ENCODE data around the gene ZNF277.
A peak's percentile ranks its signal among the peaks of the same experiment; 100 is the strongest.

Gene ZNF277

GRCh38 chr7:112206238-112206990 is at the start of gene ZNF277, which contains the start of gene DOCK4:
Gene ZNF277 (plus strand): TSS chr7:112206695. CDS start chr7:112206717, 22 bp downstream.
Gene DOCK4 (minus strand): TSS chr7:112206399. CDS start chr7:112206138, 261 bp downstream.
- DNase-seq: peak; percentile 99

DNA sequence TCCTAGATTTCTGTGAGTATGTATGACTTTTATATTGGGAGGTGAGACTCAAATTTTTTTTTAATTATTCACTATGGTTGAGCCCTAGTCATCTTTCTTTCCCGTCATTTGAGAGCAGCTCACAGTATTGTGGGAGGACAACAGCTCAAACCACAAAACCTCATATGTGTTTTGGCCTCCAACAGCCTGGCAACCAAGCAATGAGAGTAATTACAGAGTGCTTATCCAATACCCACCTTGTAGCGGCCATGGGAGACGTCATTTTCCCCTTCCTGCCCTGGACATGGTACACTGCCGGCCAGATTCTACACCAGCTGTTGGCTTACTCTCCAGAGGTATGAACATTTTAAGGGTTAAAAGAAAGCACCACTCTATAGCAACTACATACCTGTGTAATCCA is 49.4 kb upstream of the ZNF277 start:
- no peak for DNase-seq

DNA sequence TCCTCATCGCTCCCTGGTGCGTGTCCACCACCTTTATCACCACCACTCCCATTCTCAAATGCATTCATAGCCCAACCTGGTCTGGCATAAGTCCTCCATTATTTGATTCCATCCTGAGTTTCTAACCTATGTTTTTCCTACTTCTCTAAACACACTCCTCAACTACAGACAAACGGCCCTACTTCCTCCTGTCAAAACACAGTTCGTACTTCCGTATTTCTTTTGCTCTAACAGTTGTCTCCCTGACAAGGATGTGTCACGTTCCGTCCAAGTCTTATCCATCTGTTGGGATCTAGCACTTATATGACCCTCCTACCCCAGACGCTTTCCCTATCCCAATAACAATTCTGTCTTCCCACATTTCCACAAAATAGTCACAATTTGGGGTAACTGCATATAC is 47.1 kb upstream of the ZNF277 start:
- DNase-seq: no peak

DNA sequence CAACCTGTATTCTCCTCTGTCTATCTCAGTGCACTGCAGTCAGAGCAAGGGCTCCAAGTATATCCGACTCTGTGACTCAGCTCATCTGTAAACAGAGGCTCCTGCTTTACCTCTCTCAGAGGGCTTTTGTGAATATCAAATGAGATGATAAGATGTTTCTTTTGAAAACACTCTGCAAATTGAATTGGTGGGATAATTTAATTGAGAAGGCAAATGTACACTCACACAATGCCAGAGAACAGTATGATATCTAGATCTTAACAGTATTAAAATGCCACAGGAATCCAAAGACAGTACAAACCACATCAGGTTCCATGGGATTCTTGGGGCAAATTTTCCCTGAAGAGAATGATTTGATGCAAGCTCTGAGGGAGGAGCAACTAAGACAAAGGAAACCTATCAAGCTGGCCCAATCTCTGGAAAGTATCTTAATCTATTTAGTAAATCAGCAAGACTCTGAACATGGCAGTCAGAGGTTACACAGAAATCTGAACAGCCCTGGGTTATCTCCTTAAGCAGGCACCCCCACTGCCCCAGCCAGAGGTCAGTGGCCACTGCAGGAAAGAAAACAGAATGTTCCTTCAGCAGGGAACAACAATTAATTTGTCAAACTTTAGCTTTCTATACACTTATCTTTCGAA is 46.2 kb upstream of the ZNF277 start:
- DNase-seq: no peak

DNA sequence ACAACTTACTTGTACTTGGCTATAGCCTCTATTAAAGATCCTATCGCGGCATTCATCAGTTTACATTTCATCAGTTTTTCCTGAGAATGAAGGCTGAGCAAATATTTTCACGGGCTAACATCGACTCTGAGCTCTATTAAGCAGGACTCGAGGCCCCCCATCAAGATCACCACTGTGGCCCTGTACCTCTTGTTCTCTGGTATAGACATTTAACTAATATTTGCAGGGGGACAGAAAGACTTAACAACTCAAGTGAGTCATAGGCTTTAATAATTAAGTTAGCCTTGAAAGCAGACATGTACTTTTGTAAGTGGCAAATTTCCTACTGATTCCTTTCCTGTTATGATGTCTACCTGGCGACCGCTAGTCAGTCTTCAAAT is 45.7 kb upstream of the ZNF277 start:
- DNase-seq: no peak

- no peak for DNase-seq
Observed at GRCh38 chr7:112161253-112162141, 45.0 kb upstream of the ZNF277 start.

GRCh38 chr7:112162142-112162766 is 44.2 kb upstream of the ZNF277 start:
- DNase-seq: no peak

DNA sequence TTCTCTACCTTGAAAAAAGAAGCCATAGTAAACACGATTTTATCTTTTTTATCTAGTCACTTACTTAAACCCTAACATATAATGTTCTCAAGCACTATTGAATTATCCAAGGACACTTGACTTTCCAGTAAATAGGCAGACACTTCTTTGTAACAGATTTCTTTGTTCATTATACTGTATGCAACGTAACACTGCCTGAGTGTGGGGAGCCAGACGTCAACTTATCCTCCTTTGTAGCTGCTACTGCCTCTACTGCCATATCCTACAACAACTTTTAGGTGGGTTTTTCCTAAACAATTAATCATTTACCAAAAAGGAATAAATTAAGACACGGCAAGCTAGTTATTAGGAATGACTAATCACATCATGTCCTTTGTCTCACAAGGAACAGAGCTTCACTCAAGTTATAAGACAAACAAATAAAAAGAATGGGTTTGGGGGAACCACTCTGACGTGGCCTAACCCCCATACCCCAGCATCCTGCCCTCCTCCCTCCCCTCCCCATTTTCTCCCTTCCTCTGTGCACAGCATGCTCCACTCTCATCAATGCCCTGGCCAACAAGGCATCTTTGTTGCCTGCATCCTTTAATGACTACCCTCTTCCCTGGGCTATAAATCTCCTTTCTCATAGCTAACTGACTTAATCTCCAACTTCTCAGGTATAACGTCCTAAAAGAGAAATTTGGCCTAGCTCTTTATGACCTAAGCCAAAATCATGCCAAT is 43.5 kb upstream of the ZNF277 start:
- no peak for DNase-seq

DNA sequence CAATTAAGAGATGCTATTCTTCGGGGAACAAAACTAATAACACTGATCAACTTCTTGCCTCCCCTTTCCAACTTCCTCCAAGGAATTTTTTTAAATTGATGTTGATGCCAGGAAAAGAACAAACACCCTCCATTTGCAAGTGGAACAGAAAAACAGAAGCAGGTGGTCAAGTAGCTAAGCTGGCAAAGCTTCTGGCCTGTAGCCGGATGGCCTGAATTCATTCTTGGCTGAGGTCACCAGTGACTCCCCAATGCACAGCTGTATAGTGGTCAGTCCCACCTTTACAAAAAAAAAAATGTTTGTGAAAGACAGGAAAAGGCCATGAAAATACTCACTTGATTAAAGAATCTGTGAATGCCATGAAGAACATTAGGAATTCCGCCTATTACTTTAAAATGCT is 39.3 kb upstream of the ZNF277 start:
- no peak for DNase-seq

DNA sequence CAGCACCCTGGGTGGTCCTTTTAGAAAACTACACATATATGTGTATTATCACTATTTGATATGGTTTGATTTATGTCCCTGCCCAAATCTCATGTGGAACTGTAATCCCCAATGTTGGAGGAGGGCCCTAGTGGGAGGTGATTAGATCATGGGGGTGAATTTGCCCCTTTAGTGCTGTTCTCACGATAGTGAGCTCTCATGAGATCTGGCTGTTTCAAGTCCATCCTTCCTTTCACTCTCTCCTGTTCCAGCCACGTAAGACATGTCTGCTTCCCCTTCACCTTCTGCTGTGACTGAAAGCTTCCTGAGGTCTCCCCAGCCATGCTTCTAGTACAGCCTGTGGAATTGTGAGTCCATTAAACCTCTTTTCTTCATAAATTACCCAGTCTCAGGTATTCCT is 37.6 kb upstream of the ZNF277 start:
- DNase-seq: no peak

DNA sequence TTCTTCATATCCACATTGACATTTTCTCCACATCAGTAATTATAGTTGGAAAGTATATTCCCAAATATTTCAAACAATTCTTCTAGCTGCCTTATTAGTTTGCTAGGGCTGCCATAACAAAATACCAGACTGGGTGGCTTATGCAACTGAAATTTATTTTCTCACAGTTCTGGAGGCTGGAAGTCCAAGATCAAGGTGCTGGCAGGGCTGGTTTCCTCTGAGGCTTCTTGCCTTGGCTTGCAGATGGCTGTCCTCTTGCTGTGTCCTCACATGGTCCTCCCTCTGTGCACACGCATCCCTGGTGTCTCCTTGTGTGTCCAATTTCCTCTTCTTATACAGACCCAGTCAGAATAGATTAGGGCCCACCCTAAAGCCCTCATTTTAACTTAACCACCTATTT is 34.8 kb upstream of the ZNF277 start:
- DNase-seq: no peak

DNA sequence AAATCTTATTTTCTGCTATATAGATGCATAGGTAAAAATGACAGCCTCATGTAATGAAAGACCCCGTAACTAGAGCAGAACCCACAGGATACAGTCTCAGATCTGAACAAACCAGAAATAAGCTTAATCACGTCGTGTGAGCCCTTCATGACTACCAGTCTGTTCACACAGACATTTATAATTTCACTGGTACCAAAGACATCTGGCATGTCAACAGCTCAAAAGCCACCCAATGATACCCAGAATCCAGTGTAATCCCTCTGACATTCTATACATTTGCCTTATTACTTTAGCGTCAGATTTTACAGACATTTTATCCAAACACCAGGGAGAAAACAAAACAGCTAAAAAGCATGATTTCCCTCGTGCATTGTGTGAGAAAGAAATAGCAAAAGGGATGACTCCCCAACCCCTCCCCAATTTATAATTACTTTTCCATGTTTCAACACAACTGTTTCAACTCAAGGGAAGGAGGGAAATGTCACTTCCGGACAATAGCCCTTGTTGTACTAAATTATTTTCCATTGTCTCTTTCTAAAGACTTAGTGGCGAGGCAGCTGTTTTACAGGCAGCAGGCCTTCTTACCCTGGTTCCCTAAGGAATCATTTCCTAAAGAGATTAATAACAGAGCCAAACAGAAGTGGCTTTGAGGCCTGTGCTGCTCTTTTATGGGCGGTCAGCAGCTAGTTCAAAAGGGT is 33.5 kb upstream of the ZNF277 start:
- DNase-seq: no peak

DNA sequence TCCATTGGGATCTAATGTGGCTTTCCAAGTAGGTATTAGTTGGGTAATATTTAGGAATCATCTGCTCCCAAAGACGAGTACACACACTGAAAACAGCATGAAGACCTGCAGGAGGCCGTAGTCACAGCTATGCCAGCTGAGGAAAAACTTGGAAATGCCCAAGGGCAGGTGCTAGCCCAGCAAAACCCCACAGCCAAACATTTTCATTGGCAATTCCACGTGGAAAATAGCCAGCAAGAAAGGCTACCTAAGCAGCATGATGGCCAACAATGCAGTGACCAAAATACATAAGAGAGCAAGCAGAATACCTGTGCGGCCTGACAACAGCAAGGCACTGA is 33.0 kb upstream of the ZNF277 start:
- no peak for DNase-seq

DNA sequence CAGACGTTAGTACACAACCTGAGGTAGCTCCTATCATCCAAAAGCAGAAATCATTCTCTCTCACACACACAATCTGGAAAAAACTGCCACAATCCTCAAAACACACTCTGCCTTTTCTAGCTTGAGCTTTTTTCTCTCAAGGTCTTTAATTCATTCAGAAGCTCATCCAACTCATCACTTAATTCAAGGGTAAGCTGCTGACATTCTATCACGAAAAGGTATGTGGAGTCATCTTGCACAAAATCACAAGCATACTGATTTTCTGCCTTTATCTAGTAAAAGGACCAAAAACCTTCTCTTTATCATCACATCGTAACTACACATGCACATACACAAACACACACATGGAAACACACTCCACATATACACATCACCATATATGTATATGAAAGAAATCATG is 32.3 kb upstream of the ZNF277 start:
- DNase-seq: no peak

- no peak for DNase-seq
Observed at GRCh38 chr7:112176241-112176640, 30.3 kb upstream of the ZNF277 start.

DNA sequence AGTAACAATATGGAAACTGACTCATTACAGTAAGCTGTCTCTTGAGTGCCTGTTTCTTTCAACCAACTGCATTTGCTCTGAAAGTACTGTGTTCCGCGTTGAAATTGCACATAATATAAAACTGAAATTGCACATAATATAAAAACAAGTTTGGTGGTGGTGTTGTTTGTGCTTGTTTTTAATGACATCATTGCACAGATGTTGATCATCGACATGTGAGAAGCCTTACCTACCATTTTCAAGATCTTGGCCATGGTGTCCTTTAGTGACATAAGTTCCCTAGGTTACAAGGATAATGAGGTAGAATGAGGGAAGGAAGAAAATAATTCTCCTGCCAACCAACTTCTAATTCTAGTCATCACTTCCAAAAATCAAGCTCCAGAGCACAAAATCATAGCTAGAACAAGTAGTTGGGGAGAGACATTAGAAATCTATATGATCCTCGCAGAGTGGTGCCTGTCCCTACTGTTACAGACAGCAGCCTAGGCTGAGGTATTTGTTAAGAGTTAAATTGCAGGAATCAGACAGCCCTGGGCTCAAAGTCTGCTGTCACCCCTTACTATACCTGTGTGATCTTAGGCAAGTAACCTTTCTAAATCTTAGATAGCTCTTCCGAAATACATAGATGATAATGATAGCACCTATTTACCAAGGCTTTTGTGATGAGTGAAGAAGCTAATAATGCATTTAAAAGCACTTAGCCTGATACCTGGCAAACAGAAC is 29.6 kb upstream of the ZNF277 start:
- no peak for DNase-seq

DNA sequence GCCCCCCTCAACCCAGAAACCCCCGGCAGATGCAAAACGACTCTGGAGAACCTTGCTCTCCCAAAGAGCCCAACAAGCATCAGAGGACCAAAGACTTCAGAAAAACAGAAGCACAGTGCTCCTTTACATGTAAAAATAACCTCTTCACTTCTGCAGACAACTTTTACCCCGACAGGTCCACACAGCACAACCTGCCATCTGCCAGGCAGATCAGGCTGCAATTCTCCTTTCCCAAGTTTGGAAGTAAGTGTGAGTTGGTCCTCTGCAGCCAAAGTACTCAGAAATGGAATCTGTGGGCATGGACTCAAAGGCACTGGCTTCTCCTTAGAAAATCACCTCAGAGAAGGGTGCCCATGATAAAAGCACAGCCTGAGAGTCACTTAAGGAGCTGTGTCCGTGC is 26.3 kb upstream of the ZNF277 start:
- DNase-seq: no peak

DNA sequence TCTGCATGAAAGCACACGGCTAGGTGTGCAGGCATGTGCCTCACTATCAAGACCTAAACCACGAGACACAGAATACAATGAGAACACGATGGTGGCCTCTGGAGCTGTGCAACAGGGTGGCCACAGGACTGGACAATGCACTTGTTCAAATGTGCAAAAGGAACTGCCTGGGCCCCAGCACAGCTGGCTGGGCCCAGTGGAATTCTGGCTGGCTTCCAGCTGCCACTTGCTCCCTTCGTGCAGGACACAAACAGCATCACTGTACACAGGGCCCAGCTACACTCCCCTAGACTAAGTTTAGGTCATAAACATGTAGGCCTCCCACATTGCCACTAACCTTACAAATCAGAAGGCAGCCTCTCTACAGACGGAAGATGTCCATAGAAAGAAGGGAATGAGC is 23.7 kb upstream of the ZNF277 start:
- no peak for DNase-seq

- no peak for DNase-seq
Observed at GRCh38 chr7:112183266-112183665, 23.2 kb upstream of the ZNF277 start.

- no peak for DNase-seq
Observed at GRCh38 chr7:112184455-112184854, 22.0 kb upstream of the ZNF277 start.

Measured in activated gamma-delta T cell treated with Interleukin-2 at 50 U/mL for 16 hours (primary cell).